K562 (cell line): ENCODE data around the gene CST5. TPM values are rescaled to one million over a fixed set of nuclear protein-coding genes. Genes with fewer than 3 reads are reported as not detected.

Experiments used
- ATAC-seq: fragments of 200-7000 bp; cut with Tn5 transposase; 3 replicates; pipeline ENCODE4 v1.9.1; 2020; ENCODE audit warnings: moderate library complexity
- BruUV-seq: library from RNA; stranded (reverse); fragments of 400-500 nt; replicated peaks from 2 replicates; lab custom pipeline; 2021; lab: Mats Ljungman, UMichigan
- CTCF ChIA-PET: fragments of 300-600 bp; formaldehyde crosslinking; extraction: SDS; loops from one replicate; lab custom pipeline; 2021; ENCODE audit warnings: low intra/inter-chr PET ratio; lab: Yijun Ruan, JAX
- POLR2A ChIA-PET: fragments of 300-600, 350-650 bp; sonication (Branson Sonifier 250); formaldehyde crosslinking; extraction: SDS; loops from one replicate; lab custom pipeline; 2021; ENCODE audit warnings: antibody characterized with exemption, inconsistent platforms; lab: Yijun Ruan, JAX
- DNase-seq, 4 experiments: peaks; one replicate each; pipeline versions ENCODE4 v3.0.0 to v3.0.0-alpha.2; 2011 to 2018; ENCODE audit warnings: low spot score in 3 of 4, mixed read lengths in 3 of 4; ENCODE audit errors: extremely low read depth in 1 of 4
- FAIRE-seq: peaks from 2 replicates; lab custom pipeline; 2011; peaks lifted over from hg19 to GRCh38; lab: Jason Lieb, UNC
- H2AFZ ChIP-seq: 2 replicates; pipeline ENCODE4 v1.6.0; 2011; ENCODE audit warnings: low read depth, low read length, control low read depth, inconsistent platforms
- H3K27ac ChIP-seq: fragments of 200-600 bp; 3 replicates; pipeline ENCODE4 v1.8.0; 2011; ENCODE audit warnings: low read depth, mild to moderate bottlenecking, control low read depth, inconsistent platforms, low read length, moderate library complexity, mixed read lengths; ENCODE audit errors: extremely low read depth
- H3K27me3 ChIP-seq, 2 experiments: fragments of 300-600 bp in 1 of 2; 2 replicates in 1 of 2; 3 replicates in 1 of 2; pipeline versions ENCODE4 v1.6.0 to v1.8.0; 2011; ENCODE audit warnings: inconsistent platforms in 2 of 2, low read length in 2 of 2, mild to moderate bottlenecking in 1 of 2, mixed read lengths in 1 of 2, moderate library complexity in 1 of 2; ENCODE audit not compliant: control insufficient read depth in 2 of 2, insufficient read depth in 2 of 2
- H3K36me3 ChIP-seq: fragments of 300-600 bp; 3 replicates; pipeline ENCODE4 v1.8.0; 2011; ENCODE audit warnings: mild to moderate bottlenecking, low read length, inconsistent platforms; ENCODE audit not compliant: control insufficient read depth, insufficient read depth
- H3K4me1 ChIP-seq, 2 experiments: fragments of 200-600 bp in 1 of 2; replicated peaks in 1 of 2; 2 replicates in 1 of 2; 3 replicates in 1 of 2; pipeline versions ENCODE4 v1.5.1 to v1.8.0; 2011; ENCODE audit warnings: inconsistent platforms in 2 of 2, low read length in 2 of 2, mild to moderate bottlenecking in 1 of 2, mixed read lengths in 1 of 2, moderate library complexity in 1 of 2; ENCODE audit not compliant: control insufficient read depth in 2 of 2, insufficient read depth in 2 of 2
- H3K4me2 ChIP-seq: 2 replicates; pipeline ENCODE4 v1.6.1; 2011; ENCODE audit warnings: low read length, control low read depth, inconsistent platforms, mixed read lengths; ENCODE audit not compliant: insufficient read depth
- H3K4me3 ChIP-seq: fragments of 200-600 bp; sonication (generic), shearing (Covaris generic); 2 replicates; pipeline ENCODE4 v1.5.1; 2016; ENCODE audit warnings: control low read depth, inconsistent platforms
- H3K79me2 ChIP-seq: fragments of 200-600 bp; 3 replicates; pipeline ENCODE4 v1.8.0; 2011; ENCODE audit warnings: low read length, inconsistent platforms; ENCODE audit not compliant: control insufficient read depth, insufficient read depth
- H3K9ac ChIP-seq, 2 experiments: 2 replicates each; pipeline versions ENCODE4 v1.6.0 to v1.6.1; 2011; ENCODE audit warnings: low read depth in 2 of 2, low read length in 2 of 2, control low read depth in 1 of 2, inconsistent platforms in 1 of 2, mild to moderate bottlenecking in 1 of 2, mixed read lengths in 1 of 2; ENCODE audit not compliant: insufficient read depth in 1 of 2
- H3K9me1 ChIP-seq: one replicate; pipeline ENCODE4 v1.6.0; 2011; ENCODE audit warnings: inconsistent platforms, mild to moderate bottlenecking, low read length, moderate library complexity; ENCODE audit not compliant: control insufficient read depth, insufficient read depth
- H3K9me3 ChIP-seq: replicated peaks from 2 replicates; pipeline ENCODE4 v1.5.1; 2011; ENCODE audit warnings: low read depth, low read length, inconsistent platforms; ENCODE audit not compliant: control insufficient read depth, insufficient read depth
- H4K20me1 ChIP-seq: replicated peaks from 2 replicates; pipeline ENCODE4 v1.6.1; 2011; ENCODE audit warnings: low read length, inconsistent platforms, mixed read lengths; ENCODE audit not compliant: control insufficient read depth, insufficient read depth
- NCOA4 ChIP-seq: fragments of 450-650 bp; IDR thresholded peaks from 2 replicates; pipeline ENCODE4 v1.6.1; 2018; ENCODE audit warnings: mild to moderate bottlenecking; ENCODE audit not compliant: partially characterized antibody
- NR2C1 ChIP-seq, 2 experiments: fragments of 450-650 bp; IDR thresholded peaks; 2 replicates each; pipeline ENCODE4 v1.6.1; 2017; ENCODE audit warnings: mild to moderate bottlenecking in 2 of 2, antibody characterized with exemption in 1 of 2, inconsistent platforms in 1 of 2, missing compliant biosample characterization in 1 of 2, missing genetic modification characterization in 1 of 2
- PYGO2 ChIP-seq: fragments of 450-650 bp; IDR thresholded peaks from 2 replicates; pipeline ENCODE4 v1.6.1; 2016; ENCODE audit warnings: mild to moderate bottlenecking, missing genetic modification characterization, moderate library complexity, missing compliant biosample characterization
- ZNF121 ChIP-seq: sonication (generic); formaldehyde crosslinking; conservative IDR thresholded peaks from 2 replicates; pipeline ENCODE4 v1.8.0; 2022; ENCODE audit warnings: missing genetic modification reagents
- WGBS: fragments of 100-300 bp; shearing (Covaris generic); methylation state at CpG from one replicate; pipeline ENCODE4 v1.1.6; 2016; ENCODE audit warnings: low coverage, mixed read lengths; ENCODE audit not compliant: insufficient coverage; ENCODE audit errors: missing lambda C conversion rate; 5-methylcytosine and 5-hydroxymethylcytosine counted together
- in situ Hi-C: fragments of 300-500 bp; cut with MboI; formaldehyde crosslinking; loops from 4 replicates; pipeline ENCODE4 v1.15.0; 2018; ENCODE audit warnings: inconsistent platforms, mixed read lengths
- intact Hi-C: fragments of 100-400 bp; cut with micrococcal nuclease; formaldehyde crosslinking; loops from 2 replicates; pipeline ENCODE4 v1.14.2; 2022
- polyA plus RNA-seq, 8 experiments: library from polyadenylated mRNA; depleted of rRNA in 4 of 8; stranded (reverse) in 5 of 8; unstranded in 3 of 8; fragments of >200 nt; fragmentation: Nextera tagmentation in 2 of 8; fragmentation: Illumina TruSeq in 1 of 8; extraction: Ambion mirVana in 2 of 8; extraction: Trizol in 1 of 8; gene quantifications; 2 replicates each; pipeline versions ENCODE4 v1.2.1 to v1.2.3, GENCODE V29; 2011 to 2014; ENCODE audit warnings: inconsistent platforms in 1 of 8, missing spikeins in 1 of 8
- total RNA-seq, 7 experiments: library from RNA; depleted of rRNA in 6 of 7; stranded (reverse); fragments of >200 nt in 6 of 7; fragmentation: Illumina TruSeq in 2 of 7; extraction: Trizol in 2 of 7; gene quantifications; 2 replicates each; pipeline versions ENCODE4 v1.2.1 to v1.2.3, GENCODE V29; 2011 to 2021; ENCODE audit warnings: low replicate concordance in 1 of 7
- TF ChIP-seq, protein P1 (sequence below): fragments of 250-450 bp; sonication (Bioruptor Pico); IDR thresholded peaks from 2 replicates; pipeline ENCODE4 v1.8.0; 2022; ENCODE audit warnings: inconsistent platforms

Gene CST5
- total and polyA plus RNA-seq, 9 of the 15 experiments (the other 6 are each of a cell fraction or from before 2014, with no cell fraction given): not detected

DNA sequence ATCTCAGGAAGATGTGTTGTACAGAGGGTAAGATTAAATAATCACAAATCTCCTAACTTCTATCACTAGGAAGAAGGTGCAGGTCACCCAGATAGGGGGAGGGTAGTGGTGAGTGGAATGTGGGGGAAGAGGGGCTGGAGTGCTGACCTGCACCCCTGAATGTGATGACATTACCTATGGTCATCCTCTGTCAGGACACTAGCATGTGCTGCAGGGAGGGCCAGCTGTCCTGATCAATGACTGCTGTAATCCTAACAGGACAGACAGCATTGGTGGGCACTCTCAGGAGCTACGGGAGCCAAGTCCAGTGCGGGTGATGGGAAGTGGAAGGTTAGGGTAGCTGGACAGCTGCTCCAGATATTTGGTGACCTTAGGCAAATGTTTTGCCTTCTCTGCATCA, 45.2 kb upstream of the CST5 start:
- no peak overlapping the region for H2AFZ ChIP-seq
- no peak overlapping the region for H3K9ac ChIP-seq
- intact Hi-C loops (no loop called here), in situ Hi-C loops (no loop called here)
- FAIRE-seq (no peak), DNase-seq (no peak), ATAC-seq (no peak)
- no peak overlapping the region for H3K4me3 ChIP-seq
- no TSS peak for BruUV-seq
- H3K27me3 ChIP-seq: no peaks in the 10 kb centered on the region
- CTCF ChIA-PET: no interaction called here
- no peaks in the 10 kb centered on the region; a peak in 1 of 5 replicates for H3K4me1 ChIP-seq
- H3K4me2 ChIP-seq: no peak overlapping the region
- H3K36me3 ChIP-seq: no peaks in the 10 kb centered on the region
- POLR2A ChIA-PET: no interaction called here
- TF ChIP-seq PYGO2 (tag): no peak
- no peak for TF ChIP-seq ZNF121 (CRISPR knock-in tag)
- TF ChIP-seq NR2C1 (IDR thresholded peaks at IDR 0.05): no peak
- TF ChIP-seq NR2C1 (tag; IDR thresholded peaks at IDR 0.05): no peak
- TF ChIP-seq, protein P1, sequence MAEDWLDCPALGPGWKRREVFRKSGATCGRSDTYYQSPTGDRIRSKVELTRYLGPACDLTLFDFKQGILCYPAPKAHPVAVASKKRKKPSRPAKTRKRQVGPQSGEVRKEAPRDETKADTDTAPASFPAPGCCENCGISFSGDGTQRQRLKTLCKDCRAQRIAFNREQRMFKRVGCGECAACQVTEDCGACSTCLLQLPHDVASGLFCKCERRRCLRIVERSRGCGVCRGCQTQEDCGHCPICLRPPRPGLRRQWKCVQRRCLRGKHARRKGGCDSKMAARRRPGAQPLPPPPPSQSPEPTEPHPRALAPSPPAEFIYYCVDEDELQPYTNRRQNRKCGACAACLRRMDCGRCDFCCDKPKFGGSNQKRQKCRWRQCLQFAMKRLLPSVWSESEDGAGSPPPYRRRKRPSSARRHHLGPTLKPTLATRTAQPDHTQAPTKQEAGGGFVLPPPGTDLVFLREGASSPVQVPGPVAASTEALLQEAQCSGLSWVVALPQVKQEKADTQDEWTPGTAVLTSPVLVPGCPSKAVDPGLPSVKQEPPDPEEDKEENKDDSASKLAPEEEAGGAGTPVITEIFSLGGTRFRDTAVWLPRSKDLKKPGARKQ (CRISPR knock-in tag): no peak
- TF ChIP-seq NCOA4: no peak
- H3K27ac ChIP-seq: no peak overlapping the region
- no peaks in the 10 kb centered on the region for H3K79me2 ChIP-seq
- no peaks in the 10 kb centered on the region for H4K20me1 ChIP-seq
- H3K9me1 ChIP-seq: no peaks in the 10 kb centered on the region
- WGBS: 0% methylated on average over 2 of the region's 2 CpGs
- H3K9me3 ChIP-seq: no peaks in the 10 kb centered on the region
